Psoas muscle (tissue), 8 donors: ENCODE data around the gene RFESD. TPM values are rescaled to one million over a fixed set of nuclear protein-coding genes. Genes with fewer than 3 reads are reported as not detected.

Experiments used
- ATAC-seq, 4 donors: fragments of 200-7000 bp; cut with Tn5 transposase; one replicate each; pipeline ENCODE4 v1.9.1; 2020; ENCODE audit warnings: moderate library complexity in 3 of 4, mild to moderate bottlenecking in 2 of 4
- DNase-seq, 2 donors: peaks; one replicate each; pipeline ENCODE4 v3.0.0-alpha.2; 2020
- H3K27ac ChIP-seq: fragments of 200-600 bp; one replicate; pipeline ENCODE4 v1.8.0; 2022
- H3K27me3 ChIP-seq, 3 donors: fragments of 200-600 bp in 1 of 3; one replicate each; pipeline versions ENCODE4 v1.6.1 to v1.8.0; 2013 to 2022; ENCODE audit warnings: low read length in 2 of 3, mild to moderate bottlenecking in 2 of 3, moderate library complexity in 1 of 3; ENCODE audit not compliant: insufficient read depth in 3 of 3
- H3K36me3 ChIP-seq, 2 donors: fragments of 200-600 bp in 1 of 2; one replicate each; pipeline versions ENCODE4 v1.6.1 to v1.8.0; 2013 to 2022; ENCODE audit warnings: low read depth in 1 of 2, mild to moderate bottlenecking in 1 of 2, moderate library complexity in 1 of 2; ENCODE audit not compliant: insufficient read depth in 1 of 2
- H3K4me1 ChIP-seq: fragments of 200-600 bp; one replicate; pipeline ENCODE4 v1.8.0; 2022
- H3K4me3 ChIP-seq: fragments of 200-600 bp; one replicate; pipeline ENCODE4 v1.8.0; 2022; ENCODE audit warnings: mild to moderate bottlenecking
- H3K9me3 ChIP-seq: fragments of 200-600 bp; one replicate; pipeline ENCODE4 v1.8.0; 2022
- CTCF ChIP-seq: fragments of 200-600 bp; IDR thresholded peaks from one replicate; pipeline ENCODE4 v1.8.0; 2022; ENCODE audit warnings: antibody characterized with exemption
- WGBS, 3 donors: extraction: QIAGEN DNeasy Blood & Tissue Kit; methylation state at CpG; one replicate each; pipeline versions ENCODE4 v1.1.6 to v1.1.7; 2013; 5-methylcytosine and 5-hydroxymethylcytosine counted together
- intact Hi-C, 2 donors: fragments of 100-400 bp; cut with DNase I; formaldehyde crosslinking; loops; one replicate each; pipeline versions ENCODE4 v1.11.0 to v1.14.2; 2022
- polyA plus RNA-seq, 3 donors: library from polyadenylated mRNA; stranded (reverse); fragments of 200-250 nt; gene quantifications; one replicate each; pipeline ENCODE4 v1.2.3, GENCODE V29; 2013
- total RNA-seq, 4 donors: library from RNA; stranded (reverse); fragmentation: NEBNext Ultra II Directional in 2 of 4; extraction: Animal tissue kit (Norgen Biotek cat#: 25700) in 2 of 4; gene quantifications; one replicate each; pipeline versions ENCODE4 v1.2.1 to v1.2.4, GENCODE V29; 2021 to 2023
- donor health status: healthy with polysubstance abuse.
- donor health status: DM: no; HTN: no; CAD: no; lungs with moderate emphysema.
- donor health status: Bipolar disorder and iron deficiency.
- donor health status: healthy.
- donor health status: DM: yes; HTN: yes; CAD: no.
- donor health status: DM: no; HTN: no; CAD: no.
- donor health status: DM: no; HTN: no; CAD: no.
- donor health status: DM: yes; HTN: yes; CAD: no.

The RFESD gene
- total and polyA plus RNA-seq, 7 donors, result 3.2 to 6.0 (median 3.9) TPM

GRCh38 chr5:95606419-95606818, 40.2 kb upstream of the RFESD start:
- no peaks in the 10 kb centered on the region for H3K9me3 ChIP-seq
- intact Hi-C loops, result no loop called here
- H3K4me3 ChIP-seq, result no peak overlapping the region
- H3K4me1 ChIP-seq, result no peaks in the 10 kb centered on the region
- H3K27ac ChIP-seq, result no peak overlapping the region
- TF ChIP-seq CTCF, result no peak
- peaks cover 0 to 7% of the 10 kb centered on the region in 2 donors for H3K36me3 ChIP-seq
- ATAC-seq (no peak), DNase-seq (no peak)
- 92 to 98% (median 95%) methylated on average over 1 of the region's 1 CpG for WGBS, 3 donors
- no peaks in the 10 kb centered on the region for H3K27me3 ChIP-seq

DNA sequence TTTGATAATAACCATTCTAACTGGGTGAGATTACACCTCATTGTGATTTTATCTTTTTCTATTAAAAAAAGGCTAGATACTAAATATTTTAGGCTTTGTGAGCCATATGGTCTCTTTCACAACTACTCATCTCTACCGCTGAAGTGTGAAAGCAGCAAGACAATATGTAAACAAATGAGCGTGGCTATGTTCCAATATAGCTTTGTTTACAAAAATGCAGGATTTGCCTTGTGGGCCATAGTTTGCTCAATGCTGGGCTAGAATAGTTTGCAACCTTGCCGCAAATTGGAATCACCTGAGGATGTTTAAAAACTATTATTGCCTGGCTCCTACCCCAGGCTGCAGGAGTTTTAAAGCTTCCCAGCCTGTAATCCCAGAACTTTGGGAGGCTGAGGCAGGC, 36.9 kb upstream of the RFESD start:
- WGBS, 3 donors, result 87 to 89% (median 88%) methylated on average over 3 of the region's 3 CpGs
- Histone ChIP-seq H3K27ac (no peak overlapping the region), H3K36me3 (no peaks in the 10 kb centered on the region), H3K4me1 (no peaks in the 10 kb centered on the region), H3K27me3 (no peaks in the 10 kb centered on the region), H3K9me3 (no peaks in the 10 kb centered on the region), H3K4me3 (no peak overlapping the region)
- TF ChIP-seq CTCF, result no peak
- no peak for ATAC-seq
- no peak for DNase-seq
- intact Hi-C loops, result no loop called here

DNA sequence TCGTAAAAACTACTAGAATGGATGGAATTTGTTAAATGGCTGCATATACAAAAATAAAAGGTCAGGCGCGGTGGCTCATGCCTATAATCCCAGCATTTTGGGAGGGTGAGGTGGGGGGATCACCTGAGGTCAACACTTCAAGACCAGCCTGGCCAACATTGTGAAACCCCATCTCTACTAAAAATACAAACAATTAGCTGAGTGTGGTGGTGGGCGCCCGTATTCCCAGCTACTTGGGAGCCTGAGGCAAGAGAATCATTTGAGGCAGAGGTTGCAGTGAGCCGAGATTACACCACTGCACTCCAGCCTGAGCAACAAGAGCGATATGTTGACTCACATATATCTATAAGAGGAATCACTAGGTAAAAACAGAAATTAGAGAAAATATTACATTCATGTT, 36.0 kb upstream of the RFESD start:
- H3K27me3 ChIP-seq, result no peaks in the 10 kb centered on the region
- TF ChIP-seq CTCF, result no peak
- no peaks in the 10 kb centered on the region for H3K4me1 ChIP-seq
- ATAC-seq (no peak), DNase-seq (no peak)
- no peak overlapping the region for H3K27ac ChIP-seq
- intact Hi-C loops, result no loop called here
- no peaks in the 10 kb centered on the region for H3K9me3 ChIP-seq
- 90 to 95% (median 92%) methylated on average over 7 of the region's 7 CpGs for WGBS, 3 donors
- H3K4me3 ChIP-seq, result no peak overlapping the region
- H3K36me3 ChIP-seq, result no peaks in the 10 kb centered on the region

- intact Hi-C loops, result no loop called here
- Histone ChIP-seq H3K9me3 (no peaks in the 10 kb centered on the region), H3K36me3 (no peaks in the 10 kb centered on the region), H3K27me3 (no peaks in the 10 kb centered on the region), H3K27ac (no peak overlapping the region), H3K4me1 (no peaks in the 10 kb centered on the region), H3K4me3 (no peak overlapping the region)
- ATAC-seq, result no peak
- DNase-seq, result no peak
- WGBS, 3 donors, result 94 to 97% (median 95%) methylated on average over 3 of the region's 3 CpGs
- no peak for TF ChIP-seq CTCF
These were observed 35.2 kb upstream of the RFESD start for GRCh38 chr5:95611396-95611795.

DNA sequence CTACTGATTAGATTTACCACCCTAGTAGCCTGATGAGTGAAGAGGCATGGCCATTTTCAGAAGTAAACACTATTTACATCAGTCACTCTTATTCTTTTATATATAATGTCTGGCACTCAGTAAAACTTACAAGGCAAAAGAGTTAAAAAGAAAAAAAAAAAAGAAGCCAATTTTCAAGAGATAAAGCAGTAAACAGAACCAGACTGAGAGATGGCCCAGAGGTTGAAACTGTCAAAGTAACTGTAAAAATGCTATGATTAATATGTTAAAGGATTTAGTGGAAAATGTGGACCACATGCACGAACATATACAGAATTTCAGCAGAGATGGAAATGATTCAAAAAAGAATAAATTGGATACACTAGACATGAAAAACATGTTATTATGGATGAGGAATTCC, 33.1 kb upstream of the RFESD start:
- Histone ChIP-seq H3K4me1 (no peaks in the 10 kb centered on the region), H3K27me3 (no peaks in the 10 kb centered on the region), H3K9me3 (no peaks in the 10 kb centered on the region), H3K4me3 (no peak overlapping the region), H3K27ac (no peak overlapping the region), H3K36me3 (no peaks in the 10 kb centered on the region)
- ATAC-seq, result no peak
- 97 to 100% (median 98%) methylated on average over 1 of the region's 1 CpG for WGBS, 3 donors
- no peak for TF ChIP-seq CTCF
- intact Hi-C loops, result no loop called here
- no peak for DNase-seq
